Daoy (cell line): ENCODE measurements around the gene PDGFB. TPM values are rescaled to one million over a fixed set of nuclear protein-coding genes. Genes with fewer than 3 reads are reported as not detected.

Experiments used
- DNase-seq: peaks from one replicate; pipeline ENCODE4 v3.0.0-alpha.2; 2015; ENCODE audit warnings: low read depth
- total RNA-seq: library from RNA; depleted of rRNA; stranded (reverse); fragments of >200 nt; shearing (Covaris generic); gene quantifications from 2 replicates; pipeline ENCODE4 v1.2.3, GENCODE V29; 2014

PDGFB gene
- total RNA-seq, 1 experiment from 2014 or later = 0.11 TPM

DNA sequence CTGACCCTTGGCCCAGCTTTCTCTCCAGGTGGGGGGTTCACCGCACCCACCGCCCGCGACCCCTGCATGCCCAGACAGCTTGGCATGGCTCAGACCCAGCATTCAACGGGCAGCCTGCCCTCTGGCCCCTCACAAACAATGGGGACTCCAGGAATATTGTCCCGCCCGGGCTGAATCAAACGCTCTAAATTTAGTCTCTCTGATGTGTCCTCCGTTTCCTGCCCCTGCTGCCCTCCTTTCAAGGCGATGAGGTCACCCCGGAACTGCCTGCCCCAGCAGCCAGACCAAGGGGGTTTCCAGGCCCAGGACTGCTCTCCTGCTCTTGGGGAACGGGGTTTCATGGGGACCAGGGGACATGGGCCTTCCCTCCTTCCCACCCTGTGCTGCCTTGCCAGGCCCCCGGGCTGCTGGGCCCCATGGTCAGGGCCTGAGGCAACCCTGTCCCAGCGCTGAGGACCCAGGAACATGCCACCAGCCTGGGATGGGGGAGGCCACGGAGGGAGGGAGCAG, 10.1 kb upstream of the PDGFB start:
- DNase-seq = peak; percentile 91

DNA sequence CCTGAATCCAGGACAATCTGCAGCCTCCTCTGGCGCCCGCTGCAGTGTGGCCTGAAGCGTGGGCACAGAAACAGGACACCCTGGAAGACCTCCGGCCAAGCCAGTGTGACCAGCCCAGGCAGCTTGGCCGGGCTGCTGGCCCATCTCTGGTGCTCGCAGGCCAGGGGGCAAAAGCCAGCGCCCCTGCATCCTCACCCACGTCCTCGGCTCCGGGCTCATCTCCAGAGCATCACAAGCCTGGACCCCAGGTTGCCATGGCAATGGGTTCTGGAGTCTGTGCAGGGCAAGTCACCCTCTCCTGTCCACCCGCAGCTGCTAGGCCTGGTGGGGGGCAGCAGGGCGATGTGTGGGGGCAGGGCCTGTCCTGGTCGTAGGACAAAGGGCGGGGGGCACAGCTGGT, 9.3 kb upstream of the PDGFB start:
- no peak for DNase-seq

DNA sequence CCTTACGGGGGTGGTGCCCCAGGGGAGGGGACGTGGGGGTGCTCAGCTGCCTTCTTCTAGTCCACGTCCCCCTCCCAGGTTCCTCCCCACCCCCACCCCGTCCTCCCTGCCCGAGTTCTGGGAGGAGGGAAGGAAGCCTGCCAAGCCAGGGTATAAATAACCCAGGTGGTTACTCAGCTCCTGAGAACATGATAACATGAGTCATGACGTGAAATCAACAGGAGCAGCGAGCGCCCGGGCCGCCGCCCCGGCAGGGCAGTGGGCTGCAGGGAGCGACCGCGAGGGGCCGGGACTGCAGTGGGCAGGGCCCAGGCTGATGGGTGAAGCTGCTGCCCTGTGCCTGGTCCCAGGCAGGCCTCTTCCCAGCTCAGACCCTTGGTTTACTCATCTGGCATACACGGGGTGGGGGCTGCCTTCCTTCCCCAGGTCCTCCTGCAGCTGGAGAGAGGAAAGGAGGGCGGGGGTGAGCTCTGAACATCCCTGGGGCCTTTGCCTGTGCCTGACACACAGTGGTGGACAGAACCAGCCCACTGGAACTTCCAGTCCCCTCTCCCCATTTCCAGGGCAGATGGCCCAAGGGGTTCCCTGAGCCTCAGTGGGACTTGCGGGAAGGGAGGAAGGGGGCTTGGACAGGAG, 8.8 kb upstream of the PDGFB start:
- DNase-seq = peak; percentile 89

DNA sequence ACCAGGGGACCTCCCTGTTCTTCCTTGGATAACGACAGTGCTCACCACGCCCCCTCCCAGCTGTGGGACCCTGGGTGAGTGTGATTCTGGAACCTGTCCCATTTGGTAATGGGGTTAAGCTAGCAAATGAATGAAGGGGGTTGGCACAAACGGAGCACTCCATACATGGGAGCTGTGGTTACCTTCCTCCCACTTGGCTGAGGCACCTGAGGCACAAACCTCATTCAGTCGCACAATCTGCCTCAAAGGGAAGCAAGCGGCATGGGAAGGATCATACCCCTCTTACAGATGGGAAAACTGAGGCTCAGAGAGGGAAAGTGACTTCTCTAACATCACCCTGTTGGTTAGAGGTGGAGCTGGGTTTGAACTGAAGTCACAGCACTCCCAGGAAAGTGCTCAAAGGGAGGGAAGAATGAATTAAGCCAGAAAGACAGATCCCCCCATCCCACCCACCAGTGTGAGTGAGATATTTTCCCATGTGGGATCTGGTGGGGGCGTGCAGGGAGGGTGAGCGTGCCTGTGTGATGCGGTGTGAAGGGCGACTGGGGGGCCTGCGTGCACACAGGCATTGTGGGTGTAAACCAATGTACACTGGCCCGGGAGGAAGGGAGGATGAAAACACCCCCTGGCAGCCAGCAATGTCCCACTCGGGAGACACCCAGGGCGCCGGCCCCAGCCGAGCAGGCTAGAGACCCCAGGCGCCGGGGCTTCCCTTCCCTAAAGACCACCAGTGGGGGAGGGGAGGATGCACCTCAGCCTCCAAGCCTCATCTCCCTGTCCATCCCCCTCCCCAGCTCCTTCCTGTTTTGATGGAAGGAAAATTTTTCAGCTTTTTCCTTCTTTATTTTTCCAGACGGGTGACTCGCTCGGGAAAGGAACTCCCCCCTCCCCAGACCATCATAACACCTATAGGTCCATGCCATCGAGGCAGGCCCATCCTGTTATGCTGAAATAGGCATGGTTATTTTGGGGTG, 8.0 kb upstream of the PDGFB start:
- DNase-seq = peak; percentile 65

DNA sequence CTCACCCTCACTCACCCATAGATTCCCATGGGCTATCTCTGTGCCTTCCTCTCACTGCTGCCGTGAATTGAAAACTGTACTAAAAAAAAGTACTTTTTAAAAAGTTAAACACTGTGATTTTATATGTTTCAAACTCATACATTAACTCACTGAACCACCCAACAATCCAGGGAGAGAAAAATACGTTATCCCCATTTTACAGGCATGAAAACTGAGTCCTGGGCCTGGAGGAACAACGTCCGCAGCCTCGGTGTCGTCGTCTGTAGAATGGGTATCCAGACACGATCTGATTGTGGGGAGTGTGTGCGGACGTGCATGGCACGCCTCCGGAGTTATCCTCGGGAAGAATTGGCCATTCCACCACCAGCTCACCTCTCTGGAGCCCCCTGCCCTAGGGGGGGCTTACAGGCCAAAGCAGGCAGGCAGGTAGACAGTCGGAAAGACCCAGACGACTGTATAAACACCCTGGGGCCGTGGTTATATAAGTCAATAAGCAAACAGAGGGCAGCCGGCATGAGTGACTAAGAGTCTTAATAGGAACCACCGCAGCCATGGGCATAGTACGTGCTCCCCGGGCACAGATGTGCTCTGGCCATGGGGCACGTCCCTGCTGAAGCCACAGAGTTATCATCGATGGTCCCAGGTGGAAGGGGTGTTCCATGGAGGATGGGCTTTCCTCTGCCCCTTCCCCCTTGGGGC, 7.1 kb upstream of the PDGFB start:
- DNase-seq = peak; percentile 81

DNA sequence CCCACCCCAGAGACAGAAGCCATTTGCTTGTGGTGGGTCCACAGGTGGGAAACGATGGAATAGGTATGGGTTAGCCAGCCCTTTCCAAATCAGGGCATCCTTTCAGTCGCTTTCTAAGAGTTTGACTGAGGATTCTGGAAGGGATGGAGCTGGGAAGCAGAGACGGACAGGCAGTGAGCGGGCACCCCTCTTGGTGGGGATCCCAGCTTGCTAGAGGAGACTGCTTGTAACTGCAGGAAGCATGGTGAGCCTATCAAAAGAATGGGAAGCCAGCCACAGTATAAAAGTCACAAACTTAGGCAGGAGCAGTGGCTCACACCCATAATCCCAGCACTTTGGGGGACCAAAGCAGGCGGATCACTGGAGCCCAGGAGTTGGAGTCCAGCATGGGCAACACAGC, 6.1 kb upstream of the PDGFB start:
- no peak for DNase-seq

DNA sequence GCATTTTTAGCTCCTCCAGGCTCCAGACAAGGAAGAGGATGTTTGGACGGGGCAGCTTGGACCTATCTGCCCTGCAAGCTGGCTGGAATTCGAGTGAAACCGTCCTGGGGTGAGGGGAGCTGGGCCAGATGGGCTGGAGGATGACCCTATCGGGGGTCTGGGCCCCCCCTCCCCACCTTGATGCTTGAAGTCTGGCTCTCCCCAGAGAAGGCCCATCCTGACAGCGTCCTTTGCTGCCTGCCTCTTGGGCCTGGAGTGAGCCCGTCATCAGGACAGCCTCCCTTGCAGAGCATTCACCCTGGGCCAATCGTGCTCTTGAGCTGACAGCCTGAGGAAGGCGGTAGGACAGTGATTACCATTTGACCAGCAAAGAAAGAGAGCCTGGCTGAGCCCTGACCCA, 5.3 kb upstream of the PDGFB start:
- no peak for DNase-seq

DNA sequence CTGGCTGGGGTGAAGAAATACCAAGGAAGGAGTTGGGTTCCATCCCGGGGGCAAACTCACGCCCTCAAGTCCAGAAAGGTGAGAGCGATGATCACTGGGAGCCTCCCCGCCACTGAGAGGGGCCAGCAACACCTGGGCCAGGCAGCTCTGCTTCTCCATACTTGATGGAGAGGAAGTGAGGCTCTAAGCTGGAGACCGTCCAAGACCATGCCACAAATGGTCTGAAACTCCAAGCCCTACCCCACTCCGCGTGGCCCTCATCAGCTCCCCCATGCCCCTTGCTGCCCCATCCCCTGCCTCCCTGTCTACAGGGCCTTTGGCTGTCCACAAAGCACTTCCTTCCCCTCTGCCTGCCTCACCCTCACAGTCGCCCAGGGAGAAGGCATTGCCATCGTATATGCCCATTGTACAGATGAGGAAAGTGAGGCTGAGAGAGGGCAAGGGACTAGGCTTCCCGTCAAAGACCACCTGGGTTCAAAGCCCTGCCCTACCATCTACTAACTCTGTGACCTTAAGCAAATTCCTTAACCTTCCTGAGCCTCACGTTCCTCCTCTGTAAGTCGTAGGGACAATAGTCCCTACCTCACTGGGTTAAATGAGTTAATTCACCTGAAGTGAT, 4.4 kb upstream of the PDGFB start:
- DNase-seq = no peak

DNA sequence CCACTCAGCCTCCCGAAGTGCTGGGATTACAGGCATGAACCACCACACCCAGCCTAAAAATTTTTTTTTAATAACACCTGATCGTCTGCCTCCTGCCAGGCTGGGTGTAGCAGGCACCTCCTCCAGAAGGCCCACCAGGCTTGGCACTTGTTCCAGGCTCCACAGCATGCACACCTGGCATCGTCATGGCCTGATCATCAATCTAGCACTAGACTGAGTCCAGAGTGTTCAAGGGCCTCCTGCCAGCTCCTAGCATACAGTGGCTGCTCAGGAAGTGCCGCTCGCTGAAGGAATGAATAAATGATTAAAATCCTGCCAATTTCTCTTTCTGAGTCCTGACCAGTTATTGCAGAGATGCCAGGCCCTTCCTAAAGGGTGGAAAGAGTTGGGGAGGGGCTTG, 3.5 kb upstream of the PDGFB start:
- no peak for DNase-seq

DNA sequence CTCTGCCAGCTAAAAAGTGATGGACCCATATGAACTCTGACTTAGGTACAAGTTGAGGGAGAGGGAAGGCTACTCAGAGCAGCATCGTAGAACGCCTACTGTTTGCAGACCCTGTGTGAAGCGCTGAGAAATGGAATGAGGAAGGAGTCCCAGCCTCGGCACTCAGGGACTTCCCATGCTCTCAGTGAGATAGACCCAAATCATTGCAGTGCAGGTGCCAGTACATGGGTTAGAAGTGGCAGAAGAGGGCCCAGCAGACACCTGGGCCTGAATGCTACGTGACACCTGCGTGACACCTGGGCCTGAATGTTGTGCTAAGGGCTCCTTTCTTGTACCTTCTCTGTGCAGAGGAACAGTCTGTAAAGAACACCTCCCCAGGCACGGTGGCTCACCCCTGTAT, 2.6 kb upstream of the PDGFB start:
- no peak for DNase-seq

DNA sequence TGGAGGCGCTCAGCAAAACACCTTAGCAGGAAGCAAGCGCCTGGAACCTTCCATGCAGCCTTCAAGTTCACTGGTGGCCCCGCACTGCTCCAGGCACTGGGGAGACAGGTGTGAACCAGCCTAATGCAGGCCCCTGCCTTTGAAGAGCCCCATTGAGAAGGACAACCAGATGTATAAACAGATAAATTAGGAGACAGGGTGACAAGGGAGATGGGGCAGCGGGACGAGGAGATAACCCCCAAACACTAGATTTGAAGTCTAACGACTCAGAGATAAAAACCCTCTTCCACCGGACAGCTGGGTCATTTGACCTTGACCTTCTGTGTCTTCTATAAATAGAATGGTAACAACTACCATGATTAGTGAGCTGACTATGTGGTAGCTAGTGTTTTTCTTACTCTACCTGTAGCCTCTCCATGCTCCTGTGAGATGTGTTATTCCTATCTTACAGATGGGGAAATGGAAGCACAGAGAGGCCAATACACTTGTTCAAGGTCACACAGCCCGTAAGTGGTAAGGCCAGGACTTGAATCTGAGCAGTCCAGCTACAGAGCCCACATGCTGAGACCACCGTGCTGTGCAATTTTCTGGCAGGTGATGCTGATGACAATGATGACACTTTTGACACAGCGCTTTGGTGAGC, 2.0 kb upstream of the PDGFB start:
- no peak for DNase-seq

DNA sequence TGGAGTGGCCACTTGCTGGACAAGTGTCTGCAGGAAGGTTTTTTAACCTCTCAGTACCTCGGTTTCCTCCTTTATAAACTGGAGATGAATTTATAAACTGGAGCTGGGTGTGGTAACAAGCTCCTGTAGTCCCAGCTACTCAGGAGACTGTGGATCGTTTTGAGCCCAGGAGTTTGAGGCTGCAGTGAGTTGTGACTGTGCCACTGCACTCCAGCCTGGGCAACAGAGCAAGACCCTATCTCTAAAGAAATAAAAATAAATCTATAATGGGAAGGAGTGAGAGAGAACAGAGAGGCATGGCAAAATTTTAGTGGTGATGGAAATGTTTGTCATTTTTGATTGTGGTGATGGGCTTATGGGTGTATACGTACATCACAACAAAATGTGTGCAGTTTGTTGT, 1.4 kb upstream of the PDGFB start:
- DNase-seq = no peak

DNA sequence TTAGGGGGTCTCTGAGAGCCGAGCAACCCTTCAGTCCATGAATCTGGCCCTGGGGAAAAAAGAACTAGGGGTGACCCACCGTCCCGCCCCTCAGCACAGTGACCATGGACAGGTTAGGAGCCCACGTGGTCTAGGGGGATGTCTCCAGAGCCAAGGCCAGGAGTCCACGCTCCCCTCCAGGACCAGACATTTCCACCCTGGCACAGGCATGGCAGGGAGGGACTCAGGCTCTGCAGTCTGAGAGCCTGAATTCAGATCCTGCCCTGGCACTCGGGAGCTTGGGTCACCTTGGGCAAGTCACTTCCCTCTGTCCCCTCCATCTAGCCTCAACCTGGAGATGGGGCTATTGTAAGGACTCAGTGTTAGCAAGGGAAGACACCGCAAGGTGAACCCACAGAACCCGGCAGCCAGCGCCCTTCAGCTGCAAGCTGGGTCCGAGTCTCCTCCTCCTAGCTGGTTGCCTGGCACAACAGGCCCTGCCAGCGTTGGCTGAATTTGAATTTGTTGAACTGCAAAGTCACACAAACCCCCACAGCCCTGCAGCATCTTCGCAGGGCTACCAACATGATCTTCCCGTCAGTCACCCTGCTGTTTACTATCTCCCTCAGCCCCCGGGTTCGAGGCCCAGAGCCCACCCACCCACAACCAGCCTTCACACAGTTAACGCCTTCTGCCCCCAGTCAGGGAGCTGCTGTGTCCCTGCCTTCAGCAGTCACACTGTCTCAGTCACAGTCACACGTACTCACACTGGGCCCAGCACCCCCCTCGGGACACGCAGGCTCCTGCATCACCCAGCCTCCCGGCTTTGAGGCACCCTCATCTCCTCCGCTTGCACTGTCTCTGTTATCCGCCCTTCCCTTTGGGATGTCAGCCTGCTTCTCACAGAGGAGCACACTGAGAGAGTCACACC, 603 bp upstream of the PDGFB start:
- DNase-seq = no peak

DNA sequence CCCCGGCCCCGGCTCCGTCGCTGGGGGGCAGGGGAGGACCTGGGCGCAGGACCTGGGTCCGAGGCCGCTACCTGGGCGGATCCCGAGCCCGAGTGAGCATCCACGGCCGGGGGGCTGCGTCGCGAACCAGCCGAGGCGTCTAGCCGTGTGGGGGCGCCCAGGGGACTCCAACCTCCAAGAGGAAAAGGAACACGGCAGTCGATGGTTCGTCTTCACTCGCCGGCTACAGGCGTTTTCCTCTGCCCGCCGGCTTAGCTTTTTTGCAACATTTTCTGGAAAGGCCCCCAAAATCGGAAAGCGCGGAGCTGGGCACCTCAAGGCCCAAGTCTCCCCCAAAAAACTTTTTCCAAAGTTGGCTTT, 666 bp downstream of the PDGFB start:
- peak; percentile 31 for DNase-seq

DNA sequence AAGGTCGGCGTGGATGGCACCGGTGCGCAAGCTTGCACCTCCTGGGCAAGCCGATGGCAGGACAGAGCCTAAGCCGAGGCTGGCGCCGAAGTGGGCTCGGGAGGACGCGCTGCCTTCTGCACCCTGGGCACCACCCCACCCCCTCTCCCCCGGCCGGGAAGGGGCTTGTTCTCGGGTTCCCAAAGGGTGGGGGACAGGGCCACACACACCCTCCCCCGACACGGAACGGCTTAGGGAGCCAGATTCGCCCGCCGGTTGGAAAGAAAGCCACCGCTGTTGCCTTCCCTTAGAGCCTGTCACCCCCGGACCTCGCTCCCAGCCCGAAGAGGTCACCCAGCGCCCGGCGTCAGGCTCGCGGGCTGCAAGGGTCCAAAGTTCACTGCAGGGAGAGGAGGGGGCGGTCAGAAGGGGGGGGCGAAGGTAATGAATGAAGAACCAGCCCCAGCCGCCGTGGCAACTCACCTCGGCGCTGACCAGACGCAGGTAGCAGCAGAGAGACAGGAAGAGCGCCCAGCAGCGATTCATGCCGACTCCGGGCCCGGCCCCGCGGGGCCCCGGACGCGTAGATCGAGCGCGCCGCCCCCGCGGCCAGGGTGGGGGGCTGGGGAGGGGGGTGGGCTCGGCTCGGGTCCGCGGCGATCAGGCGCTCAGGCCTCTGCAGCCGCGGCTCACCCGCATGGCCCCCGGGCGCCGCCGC, 1.2 kb downstream of the PDGFB start:
- peak; percentile 31 for DNase-seq

DNA sequence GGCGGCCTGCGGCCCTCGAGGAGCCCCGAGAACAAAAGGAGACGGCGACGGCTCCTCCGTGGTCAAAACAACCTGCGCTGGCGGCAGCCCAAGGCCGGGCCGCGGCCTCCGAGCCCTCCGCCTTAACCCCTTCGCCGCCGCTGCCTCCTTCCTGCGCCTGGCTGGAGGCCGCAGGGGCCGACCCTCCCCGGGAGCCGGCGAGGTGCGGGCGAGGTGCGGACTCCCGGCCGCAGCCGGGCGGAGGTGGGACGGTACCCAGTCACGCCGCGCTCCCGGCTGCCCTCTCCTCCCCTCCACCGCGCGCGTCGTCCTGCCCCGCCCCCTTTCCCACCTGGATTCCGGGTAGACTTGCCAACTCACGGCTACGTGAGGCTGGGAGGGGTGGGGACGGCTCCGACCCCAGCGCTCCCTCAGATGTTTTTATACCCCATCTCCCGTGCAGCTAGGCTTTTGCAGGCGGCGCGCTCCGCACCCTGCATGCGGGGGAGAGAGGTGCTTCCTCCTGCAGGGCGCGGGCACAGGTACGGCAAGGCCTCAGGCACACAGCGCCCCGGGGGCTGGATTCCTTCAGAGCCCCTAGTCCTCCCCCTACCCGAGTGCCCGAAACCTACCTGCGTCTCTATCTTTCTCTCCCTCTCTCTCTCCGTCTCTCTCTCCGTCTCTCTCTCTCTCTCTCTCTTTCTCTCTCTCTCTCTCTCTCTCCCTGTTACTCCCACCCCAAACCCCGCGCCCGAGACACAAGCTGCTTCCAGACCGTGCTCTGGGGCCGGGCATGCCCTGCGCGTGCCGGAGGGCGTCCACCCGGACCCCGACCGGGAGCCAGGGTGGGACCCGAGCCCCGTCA, 2.0 kb downstream of the PDGFB start:
- DNase-seq = no peak

DNA sequence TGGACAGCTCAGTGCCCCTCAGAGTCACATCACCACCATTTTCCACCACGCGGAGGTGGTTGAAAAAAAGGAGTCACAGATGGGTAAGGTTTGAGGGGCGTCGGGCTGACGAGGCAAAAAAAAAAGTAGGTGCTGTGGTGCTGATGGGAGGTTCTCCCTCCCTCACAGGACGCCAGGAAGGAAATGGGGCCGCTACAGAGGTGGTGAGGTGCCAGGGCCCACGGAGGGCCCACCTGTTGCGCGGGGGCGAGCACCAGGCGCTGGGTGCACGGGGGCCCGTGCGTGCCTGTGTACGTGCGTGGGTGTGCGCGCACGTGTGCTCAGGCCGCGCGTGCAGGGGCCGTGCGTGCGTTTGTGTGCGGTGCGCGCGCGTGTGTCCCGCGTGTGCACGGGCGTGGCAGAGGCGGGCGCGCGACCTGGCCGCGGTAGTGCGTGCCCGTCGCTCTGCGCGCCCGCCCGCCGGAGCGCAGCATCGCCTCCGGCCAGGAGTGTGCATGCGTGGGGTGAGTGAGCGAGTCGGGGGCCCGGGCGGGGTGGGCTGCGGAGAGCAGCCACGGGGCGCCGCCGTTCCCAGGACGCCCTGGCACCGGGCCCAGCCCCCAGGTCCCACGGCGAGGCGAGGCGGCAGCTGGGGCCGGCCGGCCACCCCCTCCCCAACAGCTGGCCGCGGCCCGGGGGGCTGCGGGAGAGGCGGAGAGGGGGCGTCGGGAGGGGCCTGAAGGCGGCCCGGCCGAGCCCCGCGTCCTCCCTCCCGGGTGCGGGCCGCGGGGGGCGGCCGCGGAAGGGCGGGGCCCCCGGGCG, 2.8 kb downstream of the PDGFB start:
- no peak for DNase-seq
